UCSD-AML1 (cell line): ENCODE data around the gene AP3D1.

Experiments used
- DNase-seq: peaks from one replicate; lab custom pipeline; 2025; ENCODE audit not compliant: unreplicated experiment; lab: John Stamatoyannopoulos, UW

Gene AP3D1

DNA sequence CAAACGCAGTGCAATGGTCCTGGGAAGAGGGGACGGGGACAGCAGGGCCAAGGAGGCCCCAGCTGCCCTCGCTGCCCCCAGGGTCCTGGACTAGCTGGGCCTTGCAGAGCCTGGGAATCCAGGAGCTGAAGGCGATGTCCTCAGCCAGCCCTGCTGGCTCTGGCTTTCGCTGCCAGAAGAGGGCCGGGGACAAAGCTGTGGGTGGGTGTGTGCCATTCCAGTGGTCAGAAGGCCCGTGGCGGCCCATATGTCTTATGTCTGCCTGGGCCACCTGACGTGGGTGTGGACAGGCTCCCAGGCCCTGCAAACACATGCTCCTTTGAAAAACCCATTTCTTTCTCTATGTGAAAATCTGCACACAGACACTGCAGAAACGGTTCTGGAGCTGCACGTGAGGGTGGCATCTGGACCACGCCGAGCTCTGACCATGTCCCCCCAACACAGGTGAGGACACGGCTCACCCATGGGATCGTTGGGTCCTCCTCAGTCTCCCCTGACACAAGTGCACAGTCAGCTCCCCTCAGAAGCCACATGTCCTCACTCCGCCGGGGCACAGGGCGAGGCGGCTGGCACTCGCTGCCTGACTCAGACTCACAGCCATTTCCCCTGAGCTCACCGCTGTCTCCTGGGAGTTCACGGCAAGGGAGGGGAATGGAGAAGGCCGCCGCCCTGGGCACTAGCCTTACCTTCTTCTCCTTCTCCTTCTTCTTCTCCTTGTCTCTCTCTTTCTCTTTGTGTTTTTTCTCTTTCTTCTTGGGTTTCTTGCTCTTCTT lies 37.7 kb downstream of the AP3D1 start:
- DNase-seq: no peak

DNA sequence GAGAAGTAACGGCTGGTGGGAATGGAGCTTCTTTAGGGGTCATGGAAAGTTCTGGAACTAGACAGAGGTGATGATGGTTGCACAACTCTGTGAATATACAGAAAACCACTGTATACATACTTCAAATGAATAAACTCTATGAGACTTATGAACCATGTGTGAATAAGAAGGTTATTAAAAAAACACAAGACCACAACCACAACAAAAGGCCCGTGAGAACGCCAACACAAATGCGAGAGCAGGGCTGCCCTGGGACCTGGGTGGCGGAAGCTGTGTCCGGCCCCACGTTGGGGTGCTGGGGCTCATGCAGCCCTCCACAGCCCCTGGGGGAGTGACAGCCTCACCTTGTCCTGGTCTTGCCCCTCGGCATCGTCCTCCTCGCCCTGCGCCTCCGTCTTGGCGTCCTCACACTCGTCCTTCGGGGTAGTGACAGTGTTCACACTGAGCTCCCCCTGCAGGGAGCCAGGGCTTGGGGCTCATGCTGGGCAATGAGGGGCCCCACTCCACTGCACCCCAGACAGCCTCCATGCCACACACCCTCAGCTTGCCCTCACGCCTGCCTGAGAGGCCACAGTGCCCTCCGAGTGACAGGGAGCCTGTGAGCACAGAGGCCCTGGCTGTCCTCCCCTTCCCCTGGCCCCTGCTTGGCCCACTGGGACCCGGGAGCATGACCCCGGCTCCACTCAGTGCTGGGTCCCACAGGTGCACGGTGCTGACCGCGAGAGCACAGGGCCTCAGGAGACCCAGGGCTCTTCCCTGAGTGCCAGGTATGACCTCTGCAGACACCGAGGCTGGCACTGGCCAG lies 38.6 kb downstream of the AP3D1 start:
- DNase-seq: no peak

DNA sequence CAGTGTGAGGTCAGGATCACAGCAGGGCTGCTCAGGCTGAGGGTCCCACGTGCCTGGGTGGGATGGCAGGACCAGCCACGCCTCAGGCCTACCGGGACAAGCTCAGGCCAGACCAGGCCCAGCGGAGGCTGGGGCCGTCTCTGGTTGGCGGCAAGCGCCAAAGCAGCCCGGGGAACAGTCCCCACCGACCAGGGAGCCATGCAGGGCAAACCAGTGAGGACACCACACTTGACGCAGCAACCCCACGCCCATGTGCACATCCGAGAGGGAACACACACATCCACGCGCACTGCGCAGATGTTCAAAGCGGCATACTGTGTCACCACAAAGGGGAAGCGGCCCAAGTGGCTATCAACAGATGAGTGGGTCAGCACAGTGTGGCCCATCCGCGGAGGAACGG lies 39.5 kb downstream of the AP3D1 start:
- no peak for DNase-seq

DNA sequence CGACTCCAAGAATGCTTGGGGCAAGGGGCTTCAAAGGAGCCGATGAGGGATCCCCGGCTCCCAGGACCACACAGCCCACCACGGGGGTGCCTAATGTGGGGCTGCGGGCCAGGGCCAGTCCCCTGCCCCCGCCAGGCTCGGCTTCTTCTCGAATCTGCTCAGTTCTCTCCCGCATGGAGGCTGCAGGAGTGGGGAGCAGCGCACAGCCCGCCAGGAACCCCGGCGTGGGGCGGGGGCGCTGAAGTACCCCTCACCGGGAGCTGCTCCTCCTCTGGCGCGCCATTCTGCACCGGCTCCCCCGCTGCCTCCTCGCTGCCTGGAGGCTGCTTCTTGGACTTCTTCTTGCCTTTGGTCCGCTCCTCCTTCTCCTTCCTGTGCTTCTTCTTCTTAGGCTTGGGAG lies 39.9 kb downstream of the AP3D1 start:
- DNase-seq: no peak

DNA sequence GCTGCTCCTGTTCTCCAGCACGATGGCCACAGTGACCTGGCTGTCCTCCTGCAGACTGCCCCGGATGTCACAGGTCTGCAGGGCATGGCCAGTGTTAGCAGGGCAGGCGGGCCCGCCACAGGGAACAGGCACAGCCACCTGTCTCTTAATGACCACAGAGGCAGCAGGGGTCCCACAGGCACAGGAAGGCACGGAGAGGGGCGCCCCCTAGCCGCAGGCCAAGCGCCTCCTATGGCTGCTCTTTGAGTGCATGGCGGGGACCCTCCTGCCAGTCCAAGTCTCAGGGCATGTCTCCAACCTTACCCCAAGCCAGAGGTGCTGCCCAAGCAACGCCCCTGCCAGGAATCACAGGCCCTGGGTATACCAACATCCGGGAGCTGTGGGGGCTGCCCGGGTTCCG lies 40.5 kb downstream of the AP3D1 start:
- DNase-seq: no peak

DNA sequence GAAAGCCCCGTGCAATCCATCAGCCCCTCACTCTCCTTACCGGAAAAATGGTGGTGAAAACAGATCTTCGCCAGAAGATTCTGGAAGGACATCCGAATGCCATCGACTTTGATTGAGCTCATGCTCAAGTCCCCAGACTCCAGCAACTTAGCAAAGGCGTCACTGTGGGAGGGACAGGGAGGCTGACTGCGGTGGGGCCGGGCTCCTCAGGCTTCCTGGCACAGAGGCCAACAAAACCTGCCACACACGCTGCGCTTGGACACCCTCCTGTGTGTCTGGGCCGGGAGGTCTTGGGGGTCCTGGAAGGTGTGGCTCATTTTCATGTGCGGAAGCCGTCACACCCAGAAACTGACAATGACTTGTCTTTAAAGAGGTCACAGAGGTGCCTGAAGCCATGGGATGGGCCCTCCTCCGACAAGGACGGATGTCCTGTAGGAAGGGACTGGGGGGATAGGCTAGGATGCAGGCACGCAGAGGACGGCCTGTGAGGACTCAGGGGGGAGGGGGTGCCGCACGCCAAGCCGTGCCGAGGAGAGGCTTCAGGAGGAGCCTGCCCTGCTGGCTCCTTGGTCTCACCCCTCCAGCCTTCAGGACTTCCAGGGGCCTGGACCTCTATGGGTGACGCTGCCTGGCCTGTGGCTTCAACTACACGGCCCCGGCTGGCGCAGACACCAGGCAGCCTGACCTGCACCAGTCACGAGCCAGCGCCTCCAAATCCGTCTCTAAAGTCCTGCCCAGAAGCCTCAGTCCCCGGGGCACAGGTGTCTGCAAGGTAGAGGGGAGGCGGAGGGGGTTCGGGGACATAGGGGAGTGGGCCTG lies 42.1 kb downstream of the AP3D1 start:
- DNase-seq: no peak

DNA sequence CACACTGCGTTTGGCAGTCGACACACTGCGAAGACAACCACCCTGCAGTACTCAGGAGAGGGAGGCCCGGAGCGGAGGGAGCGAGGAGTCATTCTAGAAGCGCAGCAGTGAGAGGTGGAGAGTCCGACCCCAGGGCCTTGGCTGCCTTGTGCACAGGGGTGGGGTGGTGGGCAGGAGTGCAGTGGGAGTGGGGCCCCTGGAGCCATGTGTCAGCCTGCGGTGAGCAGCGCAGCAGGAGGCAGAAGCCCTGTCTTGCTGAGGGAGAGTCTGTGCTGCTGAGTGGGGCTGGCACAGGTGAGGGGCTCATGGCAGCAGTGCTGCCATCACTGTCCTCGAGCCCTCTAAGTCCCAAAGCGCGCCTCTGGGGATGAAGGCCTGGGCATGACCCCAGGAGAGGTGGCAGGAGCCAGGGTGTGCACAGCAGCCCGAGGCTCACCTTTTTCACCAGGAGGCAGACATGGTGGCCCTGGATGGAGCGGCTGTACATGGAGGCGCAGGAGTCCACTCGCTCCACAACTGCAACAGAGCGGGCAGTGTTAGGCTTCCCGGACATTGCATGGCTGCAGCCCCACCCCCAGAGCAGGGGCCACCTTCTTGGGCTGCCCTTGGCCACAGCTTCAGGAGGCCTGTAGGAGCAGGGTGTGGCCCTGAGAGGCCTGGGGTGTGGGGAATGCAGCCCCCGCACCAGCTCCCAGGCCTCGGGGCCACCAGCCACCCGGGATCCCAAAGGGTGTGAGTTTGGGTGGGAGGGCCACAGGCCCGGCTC lies 42.9 kb downstream of the AP3D1 start:
- no peak for DNase-seq

DNA sequence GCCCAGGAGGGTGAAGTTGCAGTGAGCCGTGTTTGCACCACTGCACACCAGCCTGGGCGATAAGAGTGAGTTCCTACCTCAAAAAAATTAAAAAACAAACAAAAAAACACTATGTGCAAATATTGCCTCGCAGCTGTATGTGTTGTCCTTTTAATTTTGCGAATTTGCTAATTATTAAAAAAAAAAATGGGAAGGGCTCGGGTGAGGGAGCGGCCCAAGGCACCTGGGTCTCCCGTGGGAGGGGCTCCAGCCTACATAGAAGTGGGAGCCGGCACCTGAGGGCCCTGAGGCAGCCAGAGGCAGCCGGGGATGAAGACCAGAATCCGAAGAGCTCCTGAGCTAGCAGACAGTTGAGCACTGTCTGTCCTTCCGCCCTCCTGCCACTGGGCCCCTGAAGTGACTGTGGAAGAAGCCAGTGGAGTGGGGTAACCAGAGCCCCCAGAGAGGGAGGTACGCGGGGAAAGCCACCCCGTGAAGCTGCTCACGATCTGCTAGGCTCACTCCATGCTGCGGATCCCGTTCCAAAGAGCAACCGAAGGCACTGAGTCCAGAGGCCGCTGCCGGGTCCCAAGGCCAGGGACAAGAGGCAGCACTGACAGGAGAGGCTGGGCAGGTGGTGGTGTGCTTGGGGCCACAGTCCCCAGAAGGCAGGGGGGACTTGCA lies 48.2 kb downstream of the AP3D1 start:
- DNase-seq: no peak

DNA sequence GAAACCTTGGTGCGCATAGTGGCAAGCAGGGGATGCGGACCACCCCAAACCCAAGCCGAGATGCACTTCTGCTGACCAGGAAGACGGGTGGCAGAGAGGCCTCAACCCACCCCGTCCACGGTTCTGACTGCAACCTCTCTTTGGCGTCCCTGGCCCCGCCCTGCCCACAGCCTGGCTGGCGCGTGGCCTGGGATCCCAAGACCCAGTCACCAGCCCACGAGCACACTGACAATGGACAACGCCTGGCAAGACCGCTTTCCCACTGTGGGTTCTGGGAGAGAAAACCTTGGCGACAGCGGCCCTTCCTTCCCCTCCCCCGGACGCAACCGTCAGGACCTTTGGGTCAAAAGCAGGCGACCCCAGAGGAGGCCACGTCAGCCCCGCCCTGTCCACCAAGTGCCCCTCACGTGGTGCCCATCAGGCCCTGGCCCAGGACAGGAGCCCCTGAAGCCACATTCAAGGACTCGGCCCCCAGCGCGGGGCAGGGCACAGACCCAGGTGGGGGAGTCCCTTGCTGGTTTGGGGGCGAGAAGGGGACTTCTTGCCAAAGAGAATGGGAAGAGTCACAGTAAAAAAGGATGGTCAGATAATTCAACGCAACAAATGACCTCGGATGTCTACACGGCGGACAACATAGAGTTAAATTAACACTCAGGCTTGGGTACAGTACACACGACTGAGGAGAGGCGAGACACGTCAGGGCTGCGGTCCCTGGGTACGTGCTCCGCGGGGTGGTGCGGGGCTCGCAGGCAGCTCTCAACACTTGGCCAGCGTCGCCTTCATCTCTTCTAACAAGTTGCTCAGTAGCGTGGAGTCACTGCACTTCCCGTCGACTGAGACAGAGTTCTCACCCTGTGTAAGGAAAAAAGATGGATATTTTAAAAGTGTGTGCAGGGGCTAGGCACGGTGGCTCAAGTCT lies 49.7 kb downstream of the AP3D1 start:
- no peak for DNase-seq

DNA sequence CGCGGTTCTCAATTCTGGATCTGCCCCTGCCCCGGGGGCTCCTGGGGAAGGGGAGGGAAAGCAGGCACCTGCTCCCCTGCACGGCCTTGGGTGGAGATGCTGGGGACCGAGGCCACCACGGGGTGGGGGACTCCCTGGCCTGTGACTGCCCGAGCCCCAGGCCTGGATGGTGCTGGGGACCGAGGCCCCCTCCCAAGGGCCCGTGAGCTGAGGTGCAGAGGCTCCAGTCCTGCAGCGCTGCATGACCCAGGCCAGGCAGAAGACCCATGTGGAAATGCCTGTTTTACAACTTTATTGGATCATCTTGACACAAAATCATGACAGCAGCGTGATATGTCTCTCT lies 50.7 kb downstream of the AP3D1 start:
- no peak for DNase-seq

DNA sequence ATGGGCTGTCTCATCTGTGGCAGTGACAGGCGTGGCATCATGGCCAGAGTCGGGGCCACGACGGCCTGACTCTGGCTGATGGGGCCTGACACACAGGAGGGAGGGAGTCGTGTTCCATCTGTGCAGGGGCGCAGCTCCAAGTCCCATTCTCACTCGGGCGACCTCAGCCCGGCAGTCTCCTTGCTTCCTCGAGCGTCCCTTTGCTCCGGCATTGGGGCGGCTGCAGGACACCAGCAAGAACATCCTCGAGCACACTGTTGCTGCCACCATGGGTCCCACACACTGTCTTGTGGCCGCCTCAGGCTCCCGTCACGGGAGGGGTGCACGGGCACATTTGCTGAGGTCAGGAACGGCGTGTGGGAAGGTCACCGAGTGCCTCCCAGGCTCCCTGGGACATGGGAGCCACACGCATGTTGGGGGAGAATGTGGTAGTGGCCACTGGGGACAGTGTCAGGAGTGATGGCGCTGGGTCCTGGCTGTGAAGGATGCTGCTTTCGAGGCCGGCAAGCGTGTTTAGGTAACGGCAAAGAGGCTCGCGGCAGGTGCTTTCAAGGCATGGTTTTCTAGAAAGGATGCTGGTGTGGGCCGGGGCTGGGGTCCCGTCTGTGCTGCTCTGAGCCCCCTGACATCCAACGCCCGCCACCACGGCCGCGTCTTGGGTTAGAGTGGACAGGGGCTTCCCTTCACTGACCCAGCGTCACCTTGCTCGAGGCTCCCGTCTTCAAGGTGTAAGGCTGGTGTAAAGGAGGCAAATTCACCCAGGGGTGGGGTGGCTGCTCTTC lies 51.2 kb downstream of the AP3D1 start:
- DNase-seq: no peak

DNA sequence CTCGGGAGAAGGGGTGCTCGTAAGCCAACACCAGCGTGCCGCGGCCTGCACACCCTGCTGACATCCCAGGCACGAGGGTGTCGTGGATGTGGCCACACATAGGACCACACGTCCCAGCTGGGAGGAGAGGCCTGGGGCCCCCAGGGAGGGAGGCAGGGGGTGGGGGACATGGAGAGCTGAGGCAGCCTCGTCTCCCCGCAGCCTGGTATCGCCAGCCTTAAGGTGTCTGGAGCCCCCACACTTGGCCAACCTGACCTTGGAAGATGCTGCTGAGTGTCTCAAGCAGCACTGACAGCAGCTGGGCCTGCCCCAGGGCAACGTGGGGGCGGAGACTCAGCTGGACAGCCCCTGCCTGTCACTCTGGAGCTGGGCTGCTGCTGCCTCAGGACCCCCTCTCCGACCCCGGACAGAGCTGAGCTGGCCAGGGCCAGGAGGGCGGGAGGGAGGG lies 52.3 kb downstream of the AP3D1 start:
- no peak for DNase-seq

DNA sequence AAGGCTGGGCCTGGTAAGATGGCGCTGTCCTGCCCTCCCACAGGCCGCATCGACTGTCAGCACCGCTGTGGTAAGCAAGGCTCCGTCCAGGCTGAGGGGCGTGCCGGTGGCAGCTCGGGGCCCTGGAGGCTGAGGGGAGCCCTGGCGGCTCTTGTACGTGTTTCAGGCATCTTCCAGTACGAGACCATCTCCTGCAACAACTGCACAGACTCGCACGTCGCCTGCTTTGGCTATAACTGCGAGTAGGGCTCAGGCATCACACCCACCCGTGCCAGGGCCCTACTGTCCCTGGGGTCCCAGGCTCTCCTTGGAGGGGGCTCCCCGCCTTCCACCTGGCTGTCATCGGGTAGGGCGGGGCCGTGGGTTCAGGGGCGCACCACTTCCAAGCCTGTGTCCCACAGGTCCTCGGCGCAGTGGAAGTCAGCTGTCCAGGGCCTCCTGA lies 53.5 kb downstream of the AP3D1 start:
- no peak for DNase-seq

DNA sequence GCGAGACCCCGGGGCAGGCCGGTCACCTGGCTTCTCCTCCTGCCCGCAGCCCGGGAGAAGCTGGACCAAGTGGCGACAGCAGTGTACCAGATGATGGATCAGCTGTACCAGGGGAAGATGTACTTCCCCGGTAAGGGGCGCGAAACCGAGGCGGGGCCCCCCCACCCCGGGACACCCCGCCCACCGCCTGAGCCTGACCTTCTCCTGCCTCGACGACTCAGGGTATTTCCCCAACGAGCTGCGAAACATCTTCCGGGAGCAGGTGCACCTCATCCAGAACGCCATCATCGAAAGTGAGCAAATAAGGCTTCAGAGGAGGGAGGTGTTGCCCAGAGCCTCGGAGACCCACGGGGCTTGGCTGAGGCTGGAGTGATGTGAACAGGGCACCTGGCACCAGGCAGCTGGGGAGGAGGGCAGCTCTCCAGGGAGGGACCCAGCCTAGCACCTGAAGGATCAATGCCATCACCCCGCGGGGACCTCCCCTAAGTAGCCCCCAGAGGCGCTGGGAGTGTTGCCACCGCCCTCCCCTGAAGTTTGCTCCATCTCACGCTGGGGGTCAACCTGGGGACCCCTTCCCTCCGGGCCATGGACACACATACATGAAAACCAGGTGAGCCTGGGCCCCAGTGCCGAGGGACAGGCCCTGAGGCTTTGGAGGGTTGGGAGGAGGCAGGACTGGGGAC lies 54.0 kb downstream of the AP3D1 start:
- no peak for DNase-seq

DNA sequence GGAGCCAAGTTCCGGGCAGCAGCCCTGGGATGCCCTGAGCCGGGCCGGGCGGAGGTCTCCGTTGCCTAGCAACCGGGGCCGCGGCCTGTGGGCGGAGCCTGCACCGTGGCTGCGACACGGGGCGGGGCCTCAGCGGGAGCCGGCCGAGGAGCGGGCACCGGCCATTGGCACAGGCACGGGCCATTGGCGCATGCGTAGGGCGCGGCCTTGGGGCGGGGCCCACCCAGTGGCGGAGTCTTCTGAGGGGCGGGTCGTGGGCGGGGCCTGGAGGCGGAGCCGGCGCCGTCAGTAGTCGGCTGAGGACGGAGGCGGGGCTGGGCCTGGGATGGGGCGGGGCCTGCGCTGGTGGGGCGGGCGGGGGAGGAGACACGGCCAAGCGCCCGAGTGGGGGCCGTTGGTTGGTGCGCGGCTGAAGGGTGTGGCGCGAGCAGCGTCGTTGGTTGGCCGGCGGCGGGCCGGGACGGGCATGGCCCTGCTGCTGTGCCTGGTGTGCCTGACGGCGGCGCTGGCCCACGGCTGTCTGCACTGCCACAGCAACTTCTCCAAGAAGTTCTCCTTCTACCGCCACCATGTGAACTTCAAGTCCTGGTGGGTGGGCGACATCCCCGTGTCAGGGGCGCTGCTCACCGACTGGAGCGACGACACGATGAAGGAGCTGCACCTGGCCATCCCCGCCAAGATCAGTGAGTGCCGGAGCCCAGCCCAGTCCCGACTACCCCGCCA lies 54.7 kb downstream of the AP3D1 start, which contains the start of gene IZUMO4:
Gene IZUMO4 (plus strand): TSS at position 436 of the 723 bp plus-strand sequence. CDS start 31 bp downstream, at position 467.
- peak; percentile 99 for DNase-seq

DNA sequence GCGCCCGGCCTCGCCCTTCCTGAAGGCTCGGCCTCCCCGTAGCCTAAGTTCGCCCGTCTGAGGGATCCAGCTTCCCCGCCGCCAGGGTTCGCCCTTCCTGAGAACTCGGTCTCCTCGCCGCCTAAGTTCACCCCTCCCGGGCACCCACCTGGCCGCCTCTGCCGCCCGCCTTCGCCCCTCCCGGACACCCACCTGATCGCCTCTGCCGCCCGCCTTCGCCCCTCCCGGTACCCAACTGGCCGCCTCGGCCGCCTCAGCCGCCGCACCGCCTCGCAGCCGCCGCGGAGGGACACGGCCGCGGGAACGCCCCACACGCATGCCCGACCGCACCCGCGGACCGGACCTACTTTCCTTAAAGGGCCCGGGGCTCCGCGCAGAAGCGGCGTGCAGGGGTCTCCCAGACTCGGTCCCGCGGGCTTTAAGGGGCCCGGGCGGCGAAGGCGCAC lies 55.3 kb downstream of the AP3D1 start, which contains the start of gene MOB3A:
Gene MOB3A (minus strand): TSS at position 293 of the 446 bp plus-strand sequence. CDS start 17,766 bp downstream, outside the sequence.
- DNase-seq: peak; percentile 97
